Ascending aorta (tissue), 2 donors: ENCODE data around the gene TSACC. TPM values are rescaled to one million over a fixed set of nuclear protein-coding genes. Genes with fewer than 3 reads are reported as not detected.

Experiments
- DNase-seq, 2 donors: peaks; one replicate each; pipeline ENCODE4 v3.0.0-alpha.2; 2019; ENCODE audit warnings: low spot score in 2 of 2
- H3K27ac ChIP-seq, 2 donors: fragments of 200-600 bp; sonication (generic); one replicate each; pipeline ENCODE4 v1.5.1; 2016 to 2017; ENCODE audit warnings: mild to moderate bottlenecking in 1 of 2
- H3K27me3 ChIP-seq: fragments of 200-600 bp; sonication (generic); one replicate; pipeline ENCODE4 v1.5.1; 2017
- H3K36me3 ChIP-seq, 2 donors: fragments of 200-600 bp; sonication (generic); one replicate each; pipeline ENCODE4 v1.5.1; 2016
- H3K4me1 ChIP-seq, 2 donors: fragments of 200-600 bp; sonication (generic); one replicate each; pipeline ENCODE4 v1.5.1; 2016 to 2017; ENCODE audit warnings: mild to moderate bottlenecking in 1 of 2
- H3K4me3 ChIP-seq, 2 donors: fragments of 200-600 bp; sonication (generic); one replicate each; pipeline ENCODE4 v1.5.1; 2016 to 2017; ENCODE audit warnings: mild to moderate bottlenecking in 1 of 2
- H3K9me3 ChIP-seq, 2 donors: fragments of 200-600 bp; sonication (generic); one replicate each; pipeline ENCODE4 v1.5.1; 2016
- intact Hi-C: fragments of 100-400 bp; cut with DNase I; formaldehyde crosslinking; loops from one replicate; pipeline ENCODE4 v1.15.1; 2023
- total RNA-seq: library from RNA; depleted of rRNA; stranded (reverse); fragments of >200 nt; gene quantifications from one replicate; pipeline ENCODE4 v1.1.0, GENCODE V29; 2016
- TF ChIP-seq, protein P1 (sequence below), 3 experiments: fragments of 200-600 bp in 2 of 3; fragments of 450-650 bp in 1 of 3; sonication (generic) in 2 of 3; IDR thresholded peaks; one replicate each; pipeline ENCODE4 v1.5.1; 2016 to 2019; ENCODE audit warnings: antibody characterized with exemption in 3 of 3, mild to moderate bottlenecking in 1 of 3, moderate library complexity in 1 of 3

The TSACC gene
- total RNA-seq, 1 donor from 2014 or later: not detected

DNA sequence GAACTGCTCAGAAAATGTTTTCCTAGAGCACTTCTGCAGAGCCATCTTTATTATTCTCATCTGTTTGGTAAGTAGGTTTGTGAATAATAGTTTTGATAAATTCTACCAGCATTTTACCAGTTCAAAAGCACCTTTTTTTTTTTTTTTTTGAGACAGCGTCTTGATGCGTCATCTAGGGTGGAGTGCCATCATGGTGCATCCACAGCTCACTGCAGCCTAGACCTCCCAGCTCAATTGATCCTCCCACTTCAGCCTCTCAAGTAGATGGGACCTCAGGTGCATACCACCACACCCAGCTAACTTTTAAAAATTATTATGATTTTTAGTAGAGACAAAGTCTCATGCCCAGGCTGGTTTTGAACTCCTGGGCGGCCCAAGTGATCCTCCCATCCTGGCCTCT lies 20.9 kb downstream of the TSACC start:
- Histone ChIP-seq H3K27ac (no peak overlapping the region), H3K36me3 (no peaks in the 10 kb centered on the region), H3K9me3 (no peaks in the 10 kb centered on the region), H3K27me3 (no peaks in the 10 kb centered on the region), H3K4me1 (no peaks in the 10 kb centered on the region), H3K4me3 (no peak overlapping the region)
- TF ChIP-seq, protein P1, sequence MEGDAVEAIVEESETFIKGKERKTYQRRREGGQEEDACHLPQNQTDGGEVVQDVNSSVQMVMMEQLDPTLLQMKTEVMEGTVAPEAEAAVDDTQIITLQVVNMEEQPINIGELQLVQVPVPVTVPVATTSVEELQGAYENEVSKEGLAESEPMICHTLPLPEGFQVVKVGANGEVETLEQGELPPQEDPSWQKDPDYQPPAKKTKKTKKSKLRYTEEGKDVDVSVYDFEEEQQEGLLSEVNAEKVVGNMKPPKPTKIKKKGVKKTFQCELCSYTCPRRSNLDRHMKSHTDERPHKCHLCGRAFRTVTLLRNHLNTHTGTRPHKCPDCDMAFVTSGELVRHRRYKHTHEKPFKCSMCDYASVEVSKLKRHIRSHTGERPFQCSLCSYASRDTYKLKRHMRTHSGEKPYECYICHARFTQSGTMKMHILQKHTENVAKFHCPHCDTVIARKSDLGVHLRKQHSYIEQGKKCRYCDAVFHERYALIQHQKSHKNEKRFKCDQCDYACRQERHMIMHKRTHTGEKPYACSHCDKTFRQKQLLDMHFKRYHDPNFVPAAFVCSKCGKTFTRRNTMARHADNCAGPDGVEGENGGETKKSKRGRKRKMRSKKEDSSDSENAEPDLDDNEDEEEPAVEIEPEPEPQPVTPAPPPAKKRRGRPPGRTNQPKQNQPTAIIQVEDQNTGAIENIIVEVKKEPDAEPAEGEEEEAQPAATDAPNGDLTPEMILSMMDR (IDR thresholded peaks at IDR 0.05): no peak
- intact Hi-C loops: no loop called here
- DNase-seq: no peak

DNA sequence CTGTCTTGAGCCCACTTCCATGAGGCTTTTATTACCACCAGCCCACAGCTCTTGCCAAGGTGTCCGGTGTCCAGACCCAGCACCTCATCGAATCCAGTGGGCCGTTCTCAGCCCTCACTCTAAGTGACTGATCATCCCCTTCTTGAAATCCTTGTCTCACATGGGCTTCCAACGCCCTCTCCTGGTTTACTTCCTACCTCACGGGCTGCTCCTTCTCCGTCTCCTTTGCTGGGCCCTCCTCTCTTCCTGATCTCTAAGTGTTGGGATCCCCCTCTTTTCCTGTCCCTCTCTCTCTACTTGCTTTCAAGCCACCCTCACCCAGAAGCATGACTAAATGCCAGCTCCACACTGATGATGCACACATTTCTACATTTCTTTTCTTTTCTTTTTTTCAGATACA lies 21.6 kb downstream of the TSACC start:
- DNase-seq: no peak
- Histone ChIP-seq H3K4me1 (no peaks in the 10 kb centered on the region), H3K4me3 (no peak overlapping the region), H3K27ac (no peak overlapping the region), H3K9me3 (no peaks in the 10 kb centered on the region), H3K36me3 (no peaks in the 10 kb centered on the region), H3K27me3 (no peaks in the 10 kb centered on the region)
- intact Hi-C loops: no loop called here
- TF ChIP-seq, protein P1 (IDR thresholded peaks at IDR 0.05): no peak

DNA sequence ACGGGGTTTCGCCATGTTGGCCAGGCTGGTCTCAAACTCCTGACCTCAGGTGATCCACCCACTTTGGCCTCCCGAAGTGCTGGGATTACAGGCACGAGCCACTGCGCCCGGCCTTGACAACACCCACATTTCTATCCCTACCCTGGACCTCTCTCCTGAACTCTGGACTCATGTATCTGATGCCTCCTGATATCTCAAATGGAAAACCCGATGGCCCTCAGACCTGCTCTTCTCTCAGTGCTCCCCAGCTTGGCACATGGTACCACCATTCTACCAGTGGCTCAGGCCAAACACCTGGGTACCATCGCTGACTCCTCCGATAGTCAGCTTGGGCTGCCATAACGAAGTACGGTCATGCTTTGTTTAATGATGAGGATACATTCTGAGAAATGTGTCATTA lies 22.2 kb downstream of the TSACC start:
- no peaks in the 10 kb centered on the region for H3K9me3 ChIP-seq
- intact Hi-C loops: no loop called here
- H3K4me1 ChIP-seq: no peaks in the 10 kb centered on the region
- TF ChIP-seq, protein P1 (IDR thresholded peaks at IDR 0.05): no peak
- no peaks in the 10 kb centered on the region for H3K27me3 ChIP-seq
- no peak overlapping the region for H3K27ac ChIP-seq
- no peaks in the 10 kb centered on the region for H3K36me3 ChIP-seq
- no peak overlapping the region for H3K4me3 ChIP-seq
- no peak for DNase-seq

DNA sequence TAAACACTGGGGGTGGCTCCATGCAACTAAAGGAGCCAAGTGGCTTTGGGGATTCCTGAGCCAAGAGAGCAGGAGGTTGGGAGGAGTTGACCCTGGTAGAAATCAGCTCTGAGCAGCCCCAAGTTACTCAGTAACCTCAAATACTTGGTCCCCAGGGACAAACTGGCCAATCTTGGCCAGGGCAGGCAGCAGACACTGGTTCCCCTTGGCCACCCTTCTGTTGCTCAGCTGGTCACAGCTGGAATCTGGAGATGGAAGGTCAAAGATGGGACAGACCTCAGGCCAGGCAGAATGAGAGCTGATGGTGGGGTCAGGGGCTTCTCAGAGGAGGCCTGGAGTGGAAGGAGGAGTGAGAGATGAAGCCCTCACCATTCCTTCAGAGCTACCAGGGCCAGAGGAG lies 27.4 kb downstream of the TSACC start:
- no peak overlapping the region for H3K27ac ChIP-seq
- H3K4me3 ChIP-seq: no peak overlapping the region
- TF ChIP-seq, protein P1 (IDR thresholded peaks at IDR 0.05): no peak
- H3K9me3 ChIP-seq: no peaks in the 10 kb centered on the region
- H3K36me3 ChIP-seq: no peaks in the 10 kb centered on the region
- H3K27me3 ChIP-seq: no peaks in the 10 kb centered on the region
- intact Hi-C loops: no loop called here
- no peak for DNase-seq
- peaks cover 0 to 5% of the 10 kb centered on the region in 2 donors for H3K4me1 ChIP-seq

DNA sequence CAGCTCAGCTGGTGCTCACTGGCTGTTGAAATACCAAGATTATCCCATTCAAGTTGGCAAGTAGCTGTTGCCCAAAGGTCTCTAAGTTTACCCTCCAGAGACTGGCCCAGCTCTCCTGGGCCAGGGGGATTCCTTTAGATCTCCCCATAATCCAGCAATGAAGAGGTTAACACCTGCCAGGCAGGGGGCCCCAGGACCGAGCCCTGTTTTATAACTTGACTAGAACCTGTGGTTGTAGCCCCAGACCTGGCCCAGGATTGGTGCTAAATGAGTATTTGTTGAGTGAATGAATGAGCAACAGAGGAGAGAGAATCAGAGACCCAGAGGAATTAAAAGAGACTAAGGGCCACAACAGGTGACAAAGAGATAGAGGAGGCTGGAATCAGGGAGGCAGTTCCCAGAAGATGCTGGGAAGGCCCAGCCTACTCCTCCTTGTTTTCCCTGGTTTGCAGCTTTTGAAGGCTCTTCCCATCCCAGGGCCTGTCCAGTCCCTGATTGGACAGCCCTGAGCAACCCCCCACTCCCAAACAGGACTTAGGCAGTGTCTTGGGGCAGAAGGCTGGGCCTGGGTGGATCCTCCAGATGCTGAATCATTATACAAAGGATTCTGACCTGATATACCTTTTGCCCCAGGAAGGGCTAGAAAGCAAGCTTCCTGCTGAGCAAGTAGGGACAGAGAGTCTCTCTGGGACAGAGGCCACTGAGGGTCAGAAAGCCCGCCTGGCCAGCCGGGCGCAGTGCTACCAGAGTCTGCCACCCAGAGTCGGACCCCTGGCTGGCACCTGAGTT lies 28.2 kb downstream of the TSACC start:
- peaks cover 0 to 5% of the 10 kb centered on the region in 2 donors for H3K4me1 ChIP-seq
- H3K27ac ChIP-seq: no peak overlapping the region
- no peak for DNase-seq
- no peaks in the 10 kb centered on the region for H3K27me3 ChIP-seq
- no peaks in the 10 kb centered on the region for H3K9me3 ChIP-seq
- no peaks in the 10 kb centered on the region for H3K36me3 ChIP-seq
- intact Hi-C loops: no loop called here
- no peak overlapping the region for H3K4me3 ChIP-seq
- TF ChIP-seq, protein P1 (IDR thresholded peaks at IDR 0.05): no peak
